Measurements from ENCODE around the gene MFSD6.

Gene MFSD6

GRCh38 chr2:190469771-190470170, 61.6 kb downstream of the MFSD6 start:
- no peak for TF ChIP-seq CTCF (IDR thresholded peaks at IDR 0.05; ENCODE audit: borderline replicate concordance, control extremely low read depth, extremely low read depth, insufficient read depth, missing control alignments)
- in situ Hi-C loops (cut with MboI; ENCODE audit: low sequenced_read_pairs, unreplicated experiment), result no loop called here
- no peak for DNase-seq (ENCODE audit: low spot score)

GRCh38 chr2:190470256-190470826, 62.2 kb downstream of the MFSD6 start:
- in situ Hi-C loops (cut with MboI; ENCODE audit: low sequenced_read_pairs, unreplicated experiment), result no loop called here
- no peak for DNase-seq (ENCODE audit: low spot score)
- no peak for TF ChIP-seq CTCF (IDR thresholded peaks at IDR 0.05; ENCODE audit: borderline replicate concordance, control extremely low read depth, extremely low read depth, insufficient read depth, missing control alignments)

- no peak for DNase-seq (ENCODE audit: low spot score)
- in situ Hi-C loops (cut with MboI; ENCODE audit: low sequenced_read_pairs, unreplicated experiment), result no loop called here
- TF ChIP-seq CTCF (IDR thresholded peaks at IDR 0.05; ENCODE audit: borderline replicate concordance, control extremely low read depth, extremely low read depth, insufficient read depth, missing control alignments), result no peak
Observed at GRCh38 chr2:190477661-190478454, 69.7 kb downstream of the MFSD6 start.

GRCh38 chr2:190478572-190479195, 70.5 kb downstream of the MFSD6 start:
- TF ChIP-seq CTCF (IDR thresholded peaks at IDR 0.05; ENCODE audit: borderline replicate concordance, control extremely low read depth, extremely low read depth, insufficient read depth, missing control alignments), result no peak
- in situ Hi-C loops (cut with MboI; ENCODE audit: low sequenced_read_pairs, unreplicated experiment), result no loop called here
- no peak for DNase-seq (ENCODE audit: low spot score)

- no peak for DNase-seq (ENCODE audit: low spot score)
- in situ Hi-C loops (cut with MboI; ENCODE audit: low sequenced_read_pairs, unreplicated experiment), result no loop called here
- TF ChIP-seq CTCF (IDR thresholded peaks at IDR 0.05; ENCODE audit: borderline replicate concordance, control extremely low read depth, extremely low read depth, insufficient read depth, missing control alignments), result no peak
Observed at GRCh38 chr2:190481339-190481738, 73.2 kb downstream of the MFSD6 start.

GRCh38 chr2:190482451-190482850, 74.3 kb downstream of the MFSD6 start:
- no peak for DNase-seq (ENCODE audit: low spot score)
- in situ Hi-C loops (cut with MboI; ENCODE audit: low sequenced_read_pairs, unreplicated experiment), result no loop called here
- TF ChIP-seq CTCF (IDR thresholded peaks at IDR 0.05; ENCODE audit: borderline replicate concordance, control extremely low read depth, extremely low read depth, insufficient read depth, missing control alignments), result no peak
